Measurements from ENCODE around the gene SOAT1.
A peak's percentile ranks its signal among the peaks of the same experiment; 100 is the strongest.
"Not testable (repeated sequence)": the region's sequence is repeated elsewhere in the genome, so short reads cannot be mapped to it uniquely, and the experiment has no call there.

SOAT1 gene

DNA sequence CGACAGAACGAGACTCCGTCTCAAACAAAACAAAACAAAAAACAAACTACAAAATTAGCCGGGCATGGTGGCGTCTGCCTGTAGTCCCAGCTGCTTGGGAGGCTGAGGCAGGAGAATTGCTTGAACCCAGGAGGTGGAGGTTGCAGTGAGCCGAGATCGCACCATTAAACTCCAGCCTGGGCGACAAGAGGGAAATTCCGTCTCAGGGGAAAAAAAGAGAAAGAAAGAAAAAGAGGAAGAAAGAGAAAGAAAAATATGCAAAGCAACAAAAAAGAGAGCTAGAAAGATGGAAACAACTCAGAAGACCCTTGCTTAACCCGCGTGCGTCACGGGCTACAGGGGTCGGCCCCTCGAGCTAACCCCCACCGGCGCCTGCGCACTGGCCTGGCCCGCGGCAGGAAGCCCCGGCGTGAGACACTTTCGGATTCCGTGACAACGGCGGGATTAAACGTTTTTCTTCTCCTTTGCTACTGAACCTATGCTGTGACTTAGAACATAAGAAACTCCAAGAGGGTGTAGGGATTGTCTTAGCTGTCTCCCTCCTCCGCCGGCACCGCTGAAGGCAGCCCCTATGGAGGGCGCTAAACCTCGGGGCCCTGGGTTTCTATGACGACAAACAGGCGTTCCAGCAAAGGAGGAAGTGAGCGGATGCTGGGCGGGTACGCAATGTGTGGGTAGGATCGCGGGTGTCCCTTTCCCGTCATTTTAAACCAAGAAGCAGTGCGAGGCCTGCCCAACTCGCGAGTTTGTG lies 71.9 kb downstream of the SOAT1 start, which contains the start of gene AXDND1:
Gene AXDND1, plus strand, starts transcription at position 630 of the 751 bp plus-strand sequence. CDS start 539 bp downstream, outside the sequence.
- Histone ChIP-seq H3K9me3 (replicated peaks; ENCODE audit: low read length) (no peaks in the 10 kb centered on the region), H3K4me2 (ENCODE audit: low read length) (peak within 1 kb of the TSS; percentile 83), H3K27me3 (ENCODE audit: control insufficient read depth, insufficient read depth, low read length) (no peaks in the 10 kb centered on the region), H3K36me3 (ENCODE audit: insufficient read depth, low read length) (no peaks in the 10 kb centered on the region), H3K9ac (ENCODE audit: low read depth, low read length) (peak within 1 kb of the TSS; percentile 91), H3K4me1 (ENCODE audit: control insufficient read depth, insufficient read depth, low read length) (peaks cover 5% of the 10 kb centered on the region), H3K4me3 (ENCODE audit: low read length) (peak within 1 kb of the TSS; percentile 75)

DNA sequence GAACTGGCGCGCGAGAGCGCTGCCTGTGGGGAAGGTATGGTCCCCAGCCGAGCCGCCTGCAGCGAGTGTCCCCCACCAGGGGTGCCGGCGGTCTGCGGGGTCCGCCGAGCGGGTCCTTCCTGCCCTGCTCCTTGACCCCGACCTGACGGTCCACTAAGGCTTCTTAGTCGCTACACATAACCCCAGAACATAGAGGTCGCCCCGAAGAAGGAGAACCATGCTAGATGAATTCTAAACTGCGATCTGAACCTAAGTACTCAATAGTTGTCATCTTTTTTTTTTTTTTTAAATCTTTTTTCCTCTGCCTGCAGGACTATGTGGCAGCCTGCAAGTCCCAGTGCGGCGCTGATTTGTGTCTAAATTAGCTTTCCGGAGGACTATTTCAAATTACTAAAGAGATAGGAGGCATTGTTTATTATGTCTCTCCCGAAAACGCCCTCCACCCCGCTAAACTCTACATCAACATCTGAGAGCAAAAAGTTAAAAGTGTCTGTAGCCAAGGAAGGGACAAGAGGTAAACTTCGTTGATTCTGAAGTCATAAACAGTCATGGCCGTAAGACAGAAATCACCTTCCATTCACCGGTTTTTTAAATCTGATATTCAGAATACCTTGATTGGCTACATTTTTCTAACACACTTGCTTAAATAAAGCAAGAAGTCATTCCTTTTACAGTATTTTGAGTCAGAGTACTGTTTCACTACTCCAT lies 72.7 kb downstream of the SOAT1 start:
- H3K9me3 ChIP-seq (replicated peaks; ENCODE audit: low read length), result no peaks in the 10 kb centered on the region
- no peaks in the 10 kb centered on the region for H3K36me3 ChIP-seq (ENCODE audit: insufficient read depth, low read length)
- peaks cover 5% of the 10 kb centered on the region for H3K4me1 ChIP-seq (ENCODE audit: control insufficient read depth, insufficient read depth, low read length)
- no peaks in the 10 kb centered on the region for H3K27me3 ChIP-seq (ENCODE audit: control insufficient read depth, insufficient read depth, low read length)
- peak overlapping the region; percentile 83 for H3K4me2 ChIP-seq (ENCODE audit: low read length)
- H3K9ac ChIP-seq (ENCODE audit: low read depth, low read length), result peak overlapping the region; percentile 91
- H3K4me3 ChIP-seq (ENCODE audit: low read length), result peak overlapping the region; percentile 75

DNA sequence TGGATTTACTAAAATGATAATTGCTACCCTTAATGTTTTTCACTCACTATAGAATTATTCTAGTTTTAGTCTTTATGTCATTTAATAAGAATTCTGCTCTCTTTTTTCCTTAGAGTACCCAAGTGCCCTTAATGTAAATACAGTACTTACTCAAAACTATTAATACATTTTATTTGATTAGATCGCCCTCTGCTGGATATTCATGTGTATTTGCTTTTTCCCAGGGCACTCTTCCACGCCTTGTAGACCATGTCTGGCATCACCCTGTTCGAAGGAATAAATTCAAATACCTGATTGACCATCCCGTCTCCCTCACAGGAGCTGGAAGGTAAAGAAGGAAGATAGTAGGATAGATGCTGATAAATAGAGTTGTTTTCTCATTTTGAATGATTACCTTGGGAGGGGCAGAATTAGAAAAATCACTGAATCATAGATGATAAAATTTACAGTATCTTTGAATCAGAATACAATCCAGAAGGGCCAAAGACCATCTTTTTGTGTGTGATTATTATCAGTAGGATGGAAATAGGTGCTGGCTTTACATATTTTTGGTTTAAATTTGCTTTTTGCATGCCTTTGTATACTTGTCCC lies 76.2 kb downstream of the SOAT1 start:
- no peaks in the 10 kb centered on the region for H3K36me3 ChIP-seq (ENCODE audit: insufficient read depth, low read length)
- H3K4me3 ChIP-seq (ENCODE audit: low read length), result no peak overlapping the region
- H3K9ac ChIP-seq (ENCODE audit: low read depth, low read length), result no peak overlapping the region

DNA sequence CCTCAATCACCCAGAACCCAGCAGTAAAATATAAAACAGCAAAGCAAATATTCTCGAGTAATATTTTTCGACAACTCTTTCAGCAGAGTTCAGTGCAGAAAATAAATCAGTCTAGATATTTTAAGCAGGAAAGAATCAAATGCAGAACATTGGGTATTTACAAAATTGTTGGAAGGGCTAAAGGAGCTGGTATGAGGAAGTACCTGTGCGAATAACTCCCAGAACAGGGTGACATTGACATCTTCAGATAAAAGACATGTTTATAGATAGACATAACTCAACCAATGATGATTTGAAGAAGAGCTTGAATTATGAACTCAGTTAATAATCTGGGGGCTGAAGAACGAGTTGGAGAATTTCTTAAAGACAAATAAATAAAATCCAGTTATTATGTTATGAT lies 78.6 kb downstream of the SOAT1 start:
- no peak overlapping the region for H3K9ac ChIP-seq (ENCODE audit: low read depth, low read length)
- H3K4me2 ChIP-seq (ENCODE audit: low read length), result no peak overlapping the region
- H3K36me3 ChIP-seq (ENCODE audit: insufficient read depth, low read length), result no peaks in the 10 kb centered on the region
- no peak overlapping the region for H3K4me3 ChIP-seq (ENCODE audit: low read length)
- no peaks in the 10 kb centered on the region for H3K4me1 ChIP-seq (ENCODE audit: control insufficient read depth, insufficient read depth, low read length)
- no peaks in the 10 kb centered on the region for H3K9me3 ChIP-seq (replicated peaks; ENCODE audit: low read length)
- H3K27me3 ChIP-seq (ENCODE audit: control insufficient read depth, insufficient read depth, low read length), result no peaks in the 10 kb centered on the region

More for the DNA sequence above, 76.2 kb downstream of the SOAT1 start:
- Histone ChIP-seq H3K9me3 (replicated peaks; ENCODE audit: low read length) (no peaks in the 10 kb centered on the region), H3K27me3 (ENCODE audit: control insufficient read depth, insufficient read depth, low read length) (no peaks in the 10 kb centered on the region), H3K4me2 (ENCODE audit: low read length) (no peak overlapping the region), H3K4me1 (ENCODE audit: control insufficient read depth, insufficient read depth, low read length) (peaks cover 5% of the 10 kb centered on the region)

DNA sequence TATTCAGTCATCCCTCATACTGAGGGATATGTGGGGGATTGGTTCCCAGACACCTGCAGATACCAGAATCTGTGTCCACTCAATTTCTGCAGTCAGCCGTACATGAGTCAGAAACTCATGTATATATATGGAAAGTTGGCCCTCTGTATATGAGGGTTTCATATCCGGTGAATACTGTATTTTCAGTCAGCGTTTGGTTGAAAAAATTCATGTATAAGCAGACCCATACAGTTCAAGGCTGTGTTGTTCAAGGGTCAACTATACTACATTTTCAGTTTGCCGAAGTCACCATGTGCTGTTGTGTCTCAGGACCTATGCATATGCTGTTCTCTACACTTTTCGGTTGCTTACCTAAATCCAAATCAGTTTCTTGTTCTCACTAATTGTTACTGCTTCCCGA lies 82.6 kb downstream of the SOAT1 start:
- Histone ChIP-seq H3K4me3 (ENCODE audit: low read length) (no peak overlapping the region), H3K4me2 (ENCODE audit: low read length) (no peak overlapping the region), H3K9me3 (replicated peaks; ENCODE audit: low read length) (no peaks in the 10 kb centered on the region), H3K4me1 (ENCODE audit: control insufficient read depth, insufficient read depth, low read length) (no peaks in the 10 kb centered on the region), H3K36me3 (ENCODE audit: insufficient read depth, low read length) (no peaks in the 10 kb centered on the region), H3K27me3 (ENCODE audit: control insufficient read depth, insufficient read depth, low read length) (no peaks in the 10 kb centered on the region), H3K9ac (ENCODE audit: low read depth, low read length) (no peak overlapping the region)

DNA sequence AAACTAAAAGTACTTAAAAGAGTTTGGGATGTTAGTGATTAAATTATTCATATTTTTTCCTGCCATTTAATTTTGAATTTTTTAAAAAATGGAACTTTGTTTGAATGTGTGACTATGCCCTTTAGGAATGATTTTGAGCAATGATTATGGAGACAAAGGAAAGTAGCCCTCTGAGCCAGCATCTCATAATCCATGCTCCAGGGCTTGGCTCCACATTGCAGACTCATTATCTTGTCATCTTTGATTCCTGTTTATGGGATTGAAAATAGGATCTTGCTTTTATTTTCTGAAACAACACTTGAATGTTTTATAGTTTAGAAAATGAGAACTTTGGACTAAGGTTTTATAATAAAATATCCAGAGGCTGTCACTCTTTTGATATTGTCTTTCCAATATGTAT lies 86.7 kb downstream of the SOAT1 start:
- Histone ChIP-seq H3K9ac (ENCODE audit: low read depth, low read length) (no peak overlapping the region), H3K9me3 (replicated peaks; ENCODE audit: low read length) (no peaks in the 10 kb centered on the region), H3K27me3 (ENCODE audit: control insufficient read depth, insufficient read depth, low read length) (no peaks in the 10 kb centered on the region), H3K4me1 (ENCODE audit: control insufficient read depth, insufficient read depth, low read length) (no peaks in the 10 kb centered on the region), H3K4me2 (ENCODE audit: low read length) (no peak overlapping the region), H3K36me3 (ENCODE audit: insufficient read depth, low read length) (no peaks in the 10 kb centered on the region), H3K4me3 (ENCODE audit: low read length) (no peak overlapping the region)

DNA sequence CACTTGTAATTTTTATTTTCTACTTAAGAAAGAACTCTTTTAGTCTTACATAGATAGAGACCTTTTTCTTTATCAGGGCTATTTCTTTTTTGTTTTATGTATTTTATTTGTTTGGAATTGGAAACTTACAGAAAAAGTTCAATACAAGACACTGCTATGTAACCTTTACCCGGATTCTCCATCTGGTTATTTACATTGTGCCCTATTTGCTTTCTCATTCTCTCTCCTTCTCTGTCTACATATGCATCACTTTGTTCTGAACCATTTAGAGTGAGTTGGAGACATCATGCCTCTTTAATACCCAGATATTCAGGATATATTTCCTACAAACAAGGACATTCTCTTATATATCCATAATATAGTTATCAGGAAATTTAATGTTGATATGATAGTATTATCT lies 90.4 kb downstream of the SOAT1 start:
- Histone ChIP-seq H3K36me3 (ENCODE audit: insufficient read depth, low read length) (no peaks in the 10 kb centered on the region), H3K4me3 (ENCODE audit: low read length) (no peak overlapping the region), H3K4me2 (ENCODE audit: low read length) (no peak overlapping the region), H3K4me1 (ENCODE audit: control insufficient read depth, insufficient read depth, low read length) (no peaks in the 10 kb centered on the region), H3K27me3 (ENCODE audit: control insufficient read depth, insufficient read depth, low read length) (no peaks in the 10 kb centered on the region), H3K9me3 (replicated peaks; ENCODE audit: low read length) (no peaks in the 10 kb centered on the region), H3K9ac (ENCODE audit: low read depth, low read length) (no peak overlapping the region)

DNA sequence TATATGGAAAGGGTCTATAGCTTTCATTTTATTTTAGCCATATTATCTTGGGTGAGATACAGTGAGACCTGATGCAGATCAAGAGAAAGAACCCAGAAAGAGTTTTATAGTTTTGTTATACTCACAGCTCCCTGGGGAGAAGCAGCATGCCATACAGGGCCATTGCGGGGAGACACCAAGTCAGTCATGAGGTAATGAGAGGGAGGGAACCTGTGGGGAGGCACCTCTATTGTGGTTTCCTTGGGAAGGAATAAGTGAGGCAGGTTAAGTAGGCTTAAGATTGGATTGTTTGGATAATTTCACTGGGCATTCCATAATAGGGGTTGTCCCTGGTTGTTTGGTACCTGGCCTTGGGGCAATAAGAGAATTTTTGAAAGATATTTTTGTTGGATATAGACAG lies 91.9 kb downstream of the SOAT1 start:
- no peak overlapping the region for H3K9ac ChIP-seq (ENCODE audit: low read depth, low read length)

DNA sequence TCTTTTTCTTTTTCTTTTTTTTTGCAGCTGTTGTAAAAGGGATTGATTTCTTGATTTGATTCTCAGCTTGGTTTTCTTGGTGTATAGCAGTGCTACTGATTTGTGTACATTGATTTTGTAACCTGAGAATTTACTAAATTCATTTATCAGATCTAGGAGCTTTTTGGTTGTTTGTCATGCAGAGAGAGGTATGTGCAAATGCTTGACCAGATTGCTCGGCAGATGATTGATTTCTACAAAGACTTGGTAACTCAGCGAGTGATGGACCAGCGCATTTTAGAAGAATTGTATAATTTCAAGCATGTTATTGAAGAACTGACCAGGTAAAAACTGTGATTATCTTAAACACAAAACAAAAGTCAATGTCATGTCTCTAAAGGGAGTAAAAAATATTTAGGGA lies 100.1 kb downstream of the SOAT1 start:
- Histone ChIP-seq H3K9me3 (replicated peaks; ENCODE audit: low read length) (no peaks in the 10 kb centered on the region), H3K4me1 (ENCODE audit: control insufficient read depth, insufficient read depth, low read length) (no peaks in the 10 kb centered on the region), H3K4me3 (ENCODE audit: low read length) (no peak overlapping the region), H3K9ac (ENCODE audit: low read depth, low read length) (no peak overlapping the region), H3K27me3 (ENCODE audit: control insufficient read depth, insufficient read depth, low read length) (no peaks in the 10 kb centered on the region), H3K4me2 (ENCODE audit: low read length) (no peak overlapping the region), H3K36me3 (ENCODE audit: insufficient read depth, low read length) (no peaks in the 10 kb centered on the region)

More for the DNA sequence above, 91.9 kb downstream of the SOAT1 start:
- Histone ChIP-seq H3K4me2 (ENCODE audit: low read length) (no peak overlapping the region), H3K4me1 (ENCODE audit: control insufficient read depth, insufficient read depth, low read length) (no peaks in the 10 kb centered on the region), H3K27me3 (ENCODE audit: control insufficient read depth, insufficient read depth, low read length) (no peaks in the 10 kb centered on the region), H3K4me3 (ENCODE audit: low read length) (no peak overlapping the region), H3K9me3 (replicated peaks; ENCODE audit: low read length) (no peaks in the 10 kb centered on the region), H3K36me3 (ENCODE audit: insufficient read depth, low read length) (no peaks in the 10 kb centered on the region)

DNA sequence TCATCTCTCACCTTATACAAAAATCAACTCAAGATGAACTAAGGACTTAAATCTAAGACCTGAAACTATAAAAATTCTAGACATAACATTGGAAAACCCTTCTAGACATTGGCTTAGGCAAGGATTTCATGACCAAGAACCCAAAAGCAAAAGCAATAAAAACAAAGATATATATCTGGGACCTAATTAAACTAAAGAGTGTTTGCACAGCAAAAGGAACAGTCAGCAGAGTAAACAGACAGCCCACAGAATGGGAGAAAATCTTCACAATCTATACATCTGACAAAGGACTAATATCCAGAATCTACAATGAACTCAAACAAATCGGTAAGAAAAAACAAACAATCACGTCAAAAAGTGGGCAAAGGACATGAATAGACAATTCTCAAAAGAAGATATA lies 105.8 kb downstream of the SOAT1 start:
- not testable (repeated sequence) for H3K4me1 ChIP-seq (ENCODE audit: control insufficient read depth, insufficient read depth, low read length); H3K9me3 ChIP-seq (replicated peaks; ENCODE audit: low read length); H3K27me3 ChIP-seq (ENCODE audit: control insufficient read depth, insufficient read depth, low read length); H3K36me3 ChIP-seq (ENCODE audit: insufficient read depth, low read length); H3K4me2 ChIP-seq (ENCODE audit: low read length); H3K9ac ChIP-seq (ENCODE audit: low read depth, low read length); H3K4me3 ChIP-seq (ENCODE audit: low read length)

Data from skeletal muscle satellite cell (primary cell).